ENCODE measurements around the gene SLC9A8. TPM values are rescaled to one million over a fixed set of nuclear protein-coding genes. Genes with fewer than 3 reads are reported as not detected.

SLC9A8 gene
- total and polyA plus RNA-seq, 9 of the 15 experiments (the other 6 are each of a cell fraction or from before 2014, with no cell fraction given): 0.56 to 9.7 (median 5.0) TPM

- TF ChIP-seq NKRF (IDR thresholded peaks at IDR 0.05; ENCODE audit: borderline replicate concordance) (peak; percentile 19; the same call in 1 of the 2 replicates), DEAF1 (CRISPR knock-in tag; IDR thresholded peaks at IDR 0.05) (no peak), SMARCA5 (IDR thresholded peaks at IDR 0.05) (peak; percentile 41; the same call in 1 of the 2 replicates), HBP1 (CRISPR knock-in tag; IDR thresholded peaks at IDR 0.05) (no peak), MTA1 (IDR thresholded peaks at IDR 0.05; ENCODE audit: borderline replicate concordance) (0 out of 2 replicates have a peak, but pooled peaks have one; percentile 0), PHF8 (IDR thresholded peaks at IDR 0.05; ENCODE audit: borderline replicate concordance, low read length) (peak; percentile 20; the same call in 1 of the 2 replicates), GTF2B (IDR thresholded peaks at IDR 0.05; ENCODE audit: extremely low read depth, insufficient read length) (no peak), ELF1 (tag; IDR thresholded peaks at IDR 0.05) (no peak), ZNF41 (CRISPR knock-in tag; conservative IDR thresholded peaks at IDR 0.05) (no peak), GMEB1 (CRISPR knock-in tag; IDR thresholded peaks at IDR 0.05) (no peak), KDM1A (IDR thresholded peaks at IDR 0.05) (peak; percentile 45 to 51; a peak in 3 of 4 replicates), NRF1 (conservative IDR thresholded peaks at IDR 0.05 in 1 of 2, IDR thresholded peaks at IDR 0.05 in 1 of 2) (0 out of 4 replicates have a peak, but pooled peaks of 1 of the 2 experiments have one; percentile 8), TCFL5 (CRISPR knock-in tag; conservative IDR thresholded peaks at IDR 0.05) (no peak), STAT5A (IDR thresholded peaks at IDR 0.05; ENCODE audit: borderline replicate concordance, low read length) (peak; percentile 86), DPF2 (IDR thresholded peaks at IDR 0.05) (peak; percentile 54), PCBP1 (IDR thresholded peaks at IDR 0.05; ENCODE audit: low read depth, low read length, poor library complexity, severe bottlenecking) (no peak), SMAD4 (CRISPR knock-in tag; conservative IDR thresholded peaks at IDR 0.05) (no peak), CTBP1 (IDR thresholded peaks at IDR 0.05; ENCODE audit: borderline replicate concordance) (peak; percentile 30; the same call in 1 of the 2 replicates)
Measured at GRCh38 chr20:49916146-49917002, 103.7 kb downstream of the SLC9A8 start (continued).

Data from K562 (cell line).